HepG2 (cell line): ENCODE results near the gene SLC28A1. TPM values are rescaled to one million over a fixed set of nuclear protein-coding genes. Genes with fewer than 3 reads are reported as not detected.

Experiments used
- ATAC-seq: fragments of 200-7000 bp; cut with Tn5 transposase; 3 replicates; pipeline ENCODE4 v1.9.1; 2020; ENCODE audit warnings: mild to moderate bottlenecking, moderate library complexity
- BruUV-seq: library from RNA; stranded (reverse); fragments of 400-500 nt; replicated peaks from 2 replicates; lab custom pipeline; 2021; lab: Mats Ljungman, UMichigan
- CTCF ChIA-PET: fragments of 300-600 bp; formaldehyde crosslinking; extraction: SDS; loops from one replicate; lab custom pipeline; 2021; ENCODE audit warnings: low total read pairs, inconsistent platforms, low intra/inter-chr PET ratio; lab: Yijun Ruan, JAX
- POLR2A ChIA-PET: fragments of 350-600 bp; sonication (Branson Sonifier 250); formaldehyde crosslinking; loops from one replicate; lab custom pipeline; 2020; ENCODE audit warnings: antibody characterized with exemption, inconsistent platforms; lab: Yijun Ruan, JAX
- DNase-seq: peaks from one replicate; pipeline ENCODE4 v3.0.0-alpha.2; 2015; ENCODE audit warnings: low spot score
- FAIRE-seq: peaks from 3 replicates; lab custom pipeline; 2011; peaks lifted over from hg19 to GRCh38; lab: Jason Lieb, UNC
- H2AFZ ChIP-seq: one replicate; pipeline ENCODE4 v1.6.1; 2011; ENCODE audit warnings: low read length, inconsistent platforms
- H3K27ac ChIP-seq: fragments of 300-600 bp; 3 replicates; pipeline ENCODE4 v1.8.0; 2011; ENCODE audit warnings: mixed run types, mild to moderate bottlenecking, mixed read lengths, low read length, inconsistent platforms; ENCODE audit not compliant: insufficient read depth; ENCODE audit errors: extremely low read length
- H3K27me3 ChIP-seq, 2 experiments: fragments of 200-600 bp in 1 of 2; 2 replicates in 1 of 2; 3 replicates in 1 of 2; pipeline versions ENCODE4 v1.6.0 to v1.8.0; 2011; ENCODE audit warnings: low read length in 2 of 2, mild to moderate bottlenecking in 2 of 2, moderate library complexity in 2 of 2, inconsistent platforms in 1 of 2; ENCODE audit not compliant: insufficient read depth in 2 of 2, control insufficient read depth in 1 of 2
- H3K36me3 ChIP-seq, 2 experiments: fragments of 200-600 bp in 1 of 2; replicated peaks in 1 of 2; 2 replicates in 1 of 2; 3 replicates in 1 of 2; pipeline versions ENCODE4 v1.5.1 to v1.8.0; 2011; ENCODE audit warnings: low read length in 2 of 2, inconsistent platforms in 1 of 2; ENCODE audit not compliant: insufficient read depth in 2 of 2, control insufficient read depth in 1 of 2
- H3K4me1 ChIP-seq: 2 replicates; pipeline ENCODE4 v1.5.1; 2012; ENCODE audit warnings: low read length, inconsistent platforms; ENCODE audit not compliant: insufficient read depth
- H3K4me2 ChIP-seq: 2 replicates; pipeline ENCODE4 v1.6.0; 2011; ENCODE audit warnings: low read depth, low read length, inconsistent platforms
- H3K4me3 ChIP-seq, 3 experiments: fragments of 200-600 bp in 1 of 3; sonication (generic), shearing (Covaris generic) in 1 of 3; replicated peaks in 1 of 3; 2 replicates each; pipeline ENCODE4 v1.5.1; 2011 to 2016; ENCODE audit warnings: low read length in 3 of 3, inconsistent platforms in 2 of 3, low read depth in 2 of 3, mild to moderate bottlenecking in 2 of 3, control low read depth in 1 of 3, mixed read lengths in 1 of 3; ENCODE audit not compliant: insufficient read depth in 1 of 3
- H3K79me2 ChIP-seq: one replicate; pipeline ENCODE4 v1.6.1; 2011; ENCODE audit warnings: low read length, inconsistent platforms; ENCODE audit not compliant: insufficient read depth
- H3K9ac ChIP-seq: 2 replicates; pipeline ENCODE4 v1.6.0; 2011; ENCODE audit warnings: mild to moderate bottlenecking, low read depth, low read length, inconsistent platforms; ENCODE audit not compliant: insufficient read depth
- H3K9me3 ChIP-seq: 2 replicates; pipeline ENCODE4 v1.5.1; 2012; ENCODE audit warnings: mild to moderate bottlenecking, low read length
- H4K20me1 ChIP-seq: 2 replicates; pipeline ENCODE4 v1.6.0; 2011; ENCODE audit warnings: inconsistent platforms, mild to moderate bottlenecking, low read length, moderate library complexity; ENCODE audit not compliant: insufficient read depth
- ELF3 ChIP-seq: IDR thresholded peaks from 2 replicates; pipeline ENCODE4 v1.6.1; 2016; ENCODE audit warnings: missing genetic modification reagents, missing compliant biosample characterization
- KLF16 ChIP-seq, 2 experiments: sonication (generic) in 1 of 2; formaldehyde crosslinking in 1 of 2; IDR thresholded peaks; 2 replicates each; pipeline versions ENCODE4 v1.6.1 to v1.8.0; 2016 to 2023; ENCODE audit warnings: missing genetic modification reagents in 2 of 2, missing compliant biosample characterization in 1 of 2
- KLF9 ChIP-seq: IDR thresholded peaks from 2 replicates; pipeline ENCODE4 v1.6.1; 2016; ENCODE audit warnings: low read depth
- ZNF253 ChIP-seq: sonication (generic); formaldehyde crosslinking; IDR thresholded peaks from 2 replicates; pipeline ENCODE4 v1.8.0; 2022; ENCODE audit warnings: mild to moderate bottlenecking, missing genetic modification reagents, borderline replicate concordance
- ZNF292 ChIP-seq: sonication (generic); formaldehyde crosslinking; IDR thresholded peaks from 2 replicates; pipeline ENCODE4 v1.8.1; 2022; ENCODE audit warnings: mild to moderate bottlenecking, low read depth, missing genetic modification reagents, borderline replicate concordance
- ZNF607 ChIP-seq: sonication (generic); formaldehyde crosslinking; IDR thresholded peaks from 2 replicates; pipeline ENCODE4 v1.5.1; 2020; ENCODE audit warnings: missing genetic modification reagents, mild to moderate bottlenecking, borderline replicate concordance
- ZNF644 ChIP-seq: IDR thresholded peaks from 2 replicates; pipeline ENCODE4 v1.6.1; 2016; ENCODE audit warnings: low read depth
- ZNF746 ChIP-seq: sonication (generic); formaldehyde crosslinking; IDR thresholded peaks from 2 replicates; pipeline ENCODE4 v1.8.0; 2022; ENCODE audit warnings: mild to moderate bottlenecking, missing genetic modification reagents
- whole genome bisulfite sequencing: methylation state at CpG from one replicate; pipeline ENCODE4 v1.1.6; 2017; ENCODE audit warnings: low lambda C conversion rate; 5-methylcytosine and 5-hydroxymethylcytosine counted together
- in situ Hi-C: cut with HindIII; loops from 2 replicates; pipeline ENCODE4 v1.10.0; 2017; ENCODE audit warnings: low pct_unique_long_range_greater_than_20kb; ENCODE audit not compliant: extremely low pct_ligation_motif_present
- intact Hi-C: fragments of 100-400 bp; cut with micrococcal nuclease; formaldehyde crosslinking; loops from one replicate; pipeline ENCODE4 v1.10.0; 2022; ENCODE audit not compliant: unreplicated experiment
- polyA plus RNA-seq, 8 experiments: library from polyadenylated mRNA; depleted of rRNA in 3 of 8; stranded (reverse) in 7 of 8; unstranded in 1 of 8; fragments of >200 nt; fragmentation: Illumina TruSeq in 4 of 8; extraction: Trizol in 4 of 8; gene quantifications; 2 replicates each; pipeline versions ENCODE4 v1.2.1 to v1.2.3, GENCODE V29; 2011 to 2016; ENCODE audit warnings: low read depth in 4 of 8, missing spikeins in 1 of 8, mixed read lengths in 1 of 8; ENCODE audit not compliant: insufficient read depth in 1 of 8
- total RNA-seq, 5 experiments: library from RNA; depleted of rRNA; stranded (reverse); fragments of >200 nt; fragmentation: Illumina TruSeq; extraction: Trizol; gene quantifications; 2 replicates each; pipeline ENCODE4 v1.2.3, GENCODE V29; 2016; ENCODE audit warnings: low read depth in 1 of 5
- TF ChIP-seq, protein P1 (sequence below): sonication (generic); formaldehyde crosslinking; IDR thresholded peaks from 2 replicates; pipeline ENCODE4 v1.9.0; 2021; ENCODE audit warnings: missing genetic modification reagents, mild to moderate bottlenecking, borderline replicate concordance

The SLC28A1 gene
- total and polyA plus RNA-seq, 2 of the 13 experiments (the other 11 are each of a cell fraction or from before 2014, with no cell fraction given), result 0.31 to 5.8 TPM

GRCh38 chr15:84961707-84962106 is 77.2 kb downstream of the SLC28A1 start:
- H3K27me3 ChIP-seq, result no peaks in the 10 kb centered on the region
- H3K79me2 ChIP-seq, result no peaks in the 10 kb centered on the region
- H3K4me2 ChIP-seq, result no peak overlapping the region
- in situ Hi-C loops, result loop anchor here (25.0 kb wide), 1 partner anchor 176 kb away; no protein-coding TSS in a partner anchor
- no peaks in the 10 kb centered on the region for H3K36me3 ChIP-seq
- DNase-seq (no peak), ATAC-seq (no peak), FAIRE-seq (no peak)
- no peak overlapping the region for H2AFZ ChIP-seq
- BruUV-seq, result no TSS peak
- no peak overlapping the region for H3K27ac ChIP-seq
- WGBS, result 43% methylated on average over 3 of the region's 3 CpGs
- ChIA-PET POLR2A (no interaction called here), CTCF (no interaction called here)
- no peaks in the 10 kb centered on the region for H4K20me1 ChIP-seq
- TF ChIP-seq ELF3 (CRISPR knock-in tag), result no peak
- TF ChIP-seq ZNF644, result no peak
- TF ChIP-seq ZNF607 (CRISPR knock-in tag), result no peak
- TF ChIP-seq, protein P1, sequence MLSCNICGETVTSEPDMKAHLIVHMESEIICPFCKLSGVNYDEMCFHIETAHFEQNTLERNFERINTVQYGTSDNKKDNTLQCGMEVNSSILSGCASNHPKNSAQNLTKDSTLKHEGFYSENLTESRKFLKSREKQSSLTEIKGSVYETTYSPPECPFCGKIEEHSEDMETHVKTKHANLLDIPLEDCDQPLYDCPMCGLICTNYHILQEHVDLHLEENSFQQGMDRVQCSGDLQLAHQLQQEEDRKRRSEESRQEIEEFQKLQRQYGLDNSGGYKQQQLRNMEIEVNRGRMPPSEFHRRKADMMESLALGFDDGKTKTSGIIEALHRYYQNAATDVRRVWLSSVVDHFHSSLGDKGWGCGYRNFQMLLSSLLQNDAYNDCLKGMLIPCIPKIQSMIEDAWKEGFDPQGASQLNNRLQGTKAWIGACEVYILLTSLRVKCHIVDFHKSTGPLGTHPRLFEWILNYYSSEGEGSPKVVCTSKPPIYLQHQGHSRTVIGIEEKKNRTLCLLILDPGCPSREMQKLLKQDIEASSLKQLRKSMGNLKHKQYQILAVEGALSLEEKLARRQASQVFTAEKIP (CRISPR knock-in tag), result no peak
- TF ChIP-seq ZNF253 (CRISPR knock-in tag), result no peak
- no peak for TF ChIP-seq KLF16 (CRISPR knock-in tag; IDR thresholded peaks at IDR 0.05)
- TF ChIP-seq ZNF746 (CRISPR knock-in tag), result no peak
- no peak for TF ChIP-seq KLF9 (CRISPR knock-in tag)
- TF ChIP-seq ZNF292, result no peak
- H3K4me1 ChIP-seq, result peaks cover 16% of the 10 kb centered on the region; the same call in 1 of the 2 replicates
- H3K4me3 ChIP-seq, result no peak overlapping the region
- intact Hi-C loops, result no loop called here
- no peaks in the 10 kb centered on the region for H3K9me3 ChIP-seq
- no peak overlapping the region for H3K9ac ChIP-seq
